IMR-90 (cell line): ENCODE results near the gene ARHGAP21. TPM values are rescaled to one million over a fixed set of nuclear protein-coding genes. Genes with fewer than 3 reads are reported as not detected.

ENCODE experiments used
- ATAC-seq: fragments of 200-7000 bp; cut with Tn5 transposase; 2 replicates; pipeline ENCODE4 v1.9.1; 2020; ENCODE audit warnings: low read depth, mild to moderate bottlenecking, moderate library complexity
- BruUV-seq: library from RNA; stranded (reverse); fragments of 400-500 nt; replicated peaks from 2 replicates; lab custom pipeline; 2021; lab: Mats Ljungman, UMichigan
- CTCF ChIA-PET: fragments of 300-600 bp; formaldehyde crosslinking; extraction: SDS; loops from one replicate; lab custom pipeline; 2021; ENCODE audit warnings: antibody characterized with exemption; lab: Yijun Ruan, JAX
- POLR2A ChIA-PET: fragments of 300-600 bp; sonication (Branson Sonifier 250); formaldehyde crosslinking; loops from one replicate; lab custom pipeline; 2022; ENCODE audit warnings: antibody characterized with exemption; ENCODE audit not compliant: unreplicated experiment; lab: Charles Lee
- DNase-seq: peaks from one replicate; pipeline ENCODE4 v3.0.0; 2013
- H2AFZ ChIP-seq: replicated peaks from 2 replicates; pipeline ENCODE3; 2013; ENCODE audit warnings: low read length, mild to moderate bottlenecking; ENCODE audit not compliant: poor library complexity
- H2AK5ac ChIP-seq: 2 replicates; pipeline ENCODE4 v1.6.1; 2013; ENCODE audit warnings: low read depth, low read length, inconsistent platforms
- H2AK9ac ChIP-seq: replicated peaks from 2 replicates; pipeline ENCODE3; 2013; ENCODE audit warnings: mild to moderate bottlenecking, low read depth, low read length, moderate library complexity; ENCODE audit not compliant: poor library complexity
- H2BK120ac ChIP-seq: 2 replicates; pipeline ENCODE4 v1.6.1; 2013; ENCODE audit warnings: low read depth, low read length, inconsistent platforms
- H2BK15ac ChIP-seq: 3 replicates; pipeline ENCODE4 v1.6.1; 2013; ENCODE audit warnings: low read depth, low read length, inconsistent platforms
- H2BK20ac ChIP-seq: 2 replicates; pipeline ENCODE4 v1.6.1; 2013; ENCODE audit warnings: low read depth, mild to moderate bottlenecking, inconsistent platforms, low read length, moderate library complexity
- H2BK5ac ChIP-seq: 2 replicates; pipeline ENCODE4 v1.6.1; 2013; ENCODE audit warnings: mild to moderate bottlenecking, low read depth, low read length, inconsistent platforms; ENCODE audit not compliant: poor library complexity, severe bottlenecking
- H3K14ac ChIP-seq: replicated peaks from 2 replicates; pipeline ENCODE4 v1.6.1; 2013; ENCODE audit warnings: low read depth, low read length, inconsistent platforms
- H3K18ac ChIP-seq: 2 replicates; pipeline ENCODE4 v1.6.1; 2013; ENCODE audit warnings: low read depth, low read length, control low read depth
- H3K23ac ChIP-seq: 2 replicates; pipeline ENCODE4 v1.6.1; 2013; ENCODE audit warnings: low read depth, low read length, inconsistent platforms
- H3K27ac ChIP-seq: 2 replicates; pipeline ENCODE4 v1.5.1; 2013; ENCODE audit warnings: mild to moderate bottlenecking, control low read depth, low read length; ENCODE audit not compliant: insufficient read depth
- H3K27me3 ChIP-seq: 2 replicates; pipeline ENCODE4 v1.6.1; 2013; ENCODE audit warnings: low read length; ENCODE audit not compliant: control insufficient read depth, insufficient read depth
- H3K36me3 ChIP-seq: 2 replicates; pipeline ENCODE4 v1.6.1; 2013; ENCODE audit warnings: low read length, mixed read lengths; ENCODE audit not compliant: control insufficient read depth, insufficient read depth
- H3K4ac ChIP-seq: 2 replicates; pipeline ENCODE4 v1.6.1; 2013; ENCODE audit warnings: low read depth, low read length, inconsistent platforms
- H3K4me1 ChIP-seq: 2 replicates; pipeline ENCODE4 v1.6.1; 2013; ENCODE audit warnings: low read length, mixed read lengths; ENCODE audit not compliant: control insufficient read depth, insufficient read depth
- H3K4me2 ChIP-seq: 2 replicates; pipeline ENCODE4 v1.6.1; 2013; ENCODE audit warnings: low read depth, mild to moderate bottlenecking, control low read depth, low read length, moderate library complexity
- H3K4me3 ChIP-seq: 2 replicates; pipeline ENCODE4 v1.5.1; 2013; ENCODE audit warnings: low read depth, mild to moderate bottlenecking, control low read depth, low read length, moderate library complexity; ENCODE audit not compliant: insufficient read depth
- H3K56ac ChIP-seq: 2 replicates; pipeline ENCODE4 v1.6.1; 2013; ENCODE audit warnings: low read length, inconsistent platforms; ENCODE audit not compliant: insufficient read depth; ENCODE audit errors: extremely low read depth
- H3K79me1 ChIP-seq, 2 experiments: 2 replicates each; pipeline ENCODE4 v1.6.1; 2013; ENCODE audit warnings: low read length in 2 of 2, inconsistent platforms in 1 of 2, low read depth in 1 of 2
- H3K9ac ChIP-seq: 2 replicates; pipeline ENCODE4 v1.6.1; 2013; ENCODE audit warnings: low read depth, low read length, control low read depth
- H3K9me1 ChIP-seq: 2 replicates; pipeline ENCODE4 v1.6.1; 2013; ENCODE audit warnings: low read length, inconsistent platforms; ENCODE audit not compliant: insufficient read depth
- H3K9me3 ChIP-seq: 2 replicates; pipeline ENCODE4 v1.6.1; 2013; ENCODE audit warnings: low read length; ENCODE audit not compliant: control insufficient read depth, insufficient read depth
- H4K20me1 ChIP-seq: 2 replicates; pipeline ENCODE4 v1.6.1; 2013; ENCODE audit warnings: low read length, inconsistent platforms; ENCODE audit not compliant: insufficient read depth
- H4K5ac ChIP-seq: 2 replicates; pipeline ENCODE4 v1.6.1; 2013; ENCODE audit warnings: mild to moderate bottlenecking, low read depth, low read length, control low read depth
- H4K8ac ChIP-seq, 2 experiments: 2 replicates each; pipeline ENCODE4 v1.6.1; 2013; ENCODE audit warnings: low read depth in 2 of 2, low read length in 2 of 2, control low read depth in 1 of 2, inconsistent platforms in 1 of 2
- H4K91ac ChIP-seq: 2 replicates; pipeline ENCODE4 v1.6.1; 2013; ENCODE audit warnings: low read depth, low read length, inconsistent platforms; ENCODE audit not compliant: insufficient read depth
- BHLHE40 ChIP-seq: fragments of 150-350 bp; IDR thresholded peaks from 2 replicates; pipeline ENCODE4 v1.6.1; 2016; ENCODE audit warnings: mild to moderate bottlenecking, low read depth, low read length
- CEBPB ChIP-seq: IDR thresholded peaks from 2 replicates; pipeline ENCODE4 v1.6.1; 2012; ENCODE audit warnings: low read depth, low read length, improper control_type of control experiment
- CHD1 ChIP-seq: IDR thresholded peaks from 2 replicates; pipeline ENCODE4 v1.6.1; 2012; ENCODE audit warnings: low read depth, low read length, improper control_type of control experiment
- FOS ChIP-seq: fragments of 150-350 bp; IDR thresholded peaks from 2 replicates; pipeline ENCODE4 v1.6.1; 2016; ENCODE audit warnings: low read depth, low read length
- MAFK ChIP-seq: IDR thresholded peaks from 2 replicates; pipeline ENCODE4 v1.6.1; 2012; ENCODE audit warnings: low read depth, low read length, improper control_type of control experiment
- MAZ ChIP-seq: IDR thresholded peaks from 2 replicates; pipeline ENCODE4 v1.6.1; 2012; ENCODE audit warnings: low read depth, mild to moderate bottlenecking, low read length, improper control_type of control experiment, moderate library complexity, borderline replicate concordance
- MXI1 ChIP-seq: IDR thresholded peaks from 2 replicates; pipeline ENCODE4 v1.6.1; 2012; ENCODE audit warnings: low read depth, mild to moderate bottlenecking, low read length, moderate library complexity, borderline replicate concordance
- NFE2L2 ChIP-seq: fragments of 150-350 bp; IDR thresholded peaks from 2 replicates; pipeline ENCODE4 v1.6.1; 2016; ENCODE audit warnings: low read depth, mild to moderate bottlenecking, low read length
- POLR2A ChIP-seq: IDR thresholded peaks from 2 replicates; pipeline ENCODE4 v1.6.1; 2012; ENCODE audit warnings: mild to moderate bottlenecking, low read depth, low read length
- RAD21 ChIP-seq: IDR thresholded peaks from 2 replicates; pipeline ENCODE4 v1.6.1; 2012; ENCODE audit warnings: low read length, improper control_type of control experiment
- RCOR1 ChIP-seq: IDR thresholded peaks from 2 replicates; pipeline ENCODE4 v1.6.1; 2012; ENCODE audit warnings: mild to moderate bottlenecking, low read length, improper control_type of control experiment; ENCODE audit not compliant: insufficient replicate concordance
- RFX5 ChIP-seq: IDR thresholded peaks from 2 replicates; pipeline ENCODE4 v1.8.0; 2012; ENCODE audit warnings: low read depth, mild to moderate bottlenecking, low read length, moderate library complexity
- SMC3 ChIP-seq: fragments of 150-350 bp; IDR thresholded peaks from 2 replicates; pipeline ENCODE4 v1.6.1; 2016; ENCODE audit warnings: low read depth, mild to moderate bottlenecking, antibody characterized with exemption, low read length, moderate library complexity
- WGBS, 2 experiments: methylation state at CpG; one replicate each; pipeline versions ENCODE4 v1.1.5 to v1.1.7; 2013; ENCODE audit warnings: missing lambda C conversion rate in 2 of 2; ENCODE audit not compliant: insufficient read length in 1 of 2; ENCODE audit errors: extremely low coverage in 2 of 2; 5-methylcytosine and 5-hydroxymethylcytosine counted together
- dilution Hi-C: fragments of 300-500 bp; cut with HindIII; formaldehyde crosslinking; loops from one replicate; pipeline ENCODE4 v1.14.3; 2018; ENCODE audit warnings: low sequenced_read_pairs; ENCODE audit not compliant: unreplicated experiment
- in situ Hi-C: fragments of 300-500 bp; cut with MboI; formaldehyde crosslinking; loops from 3 replicates; pipeline ENCODE4 v1.14.3; 2019; ENCODE audit warnings: low sequenced_read_pairs, inconsistent platforms, mixed read lengths
- intact Hi-C: fragments of 100-400 bp; cut with micrococcal nuclease; formaldehyde crosslinking; loops from 2 replicates; pipeline ENCODE4 v1.10.0; 2022
- polyA plus RNA-seq, 3 experiments: library from polyadenylated mRNA; depleted of rRNA; stranded (reverse); fragments of >200 nt; gene quantifications; 2 replicates each; pipeline ENCODE4 v1.2.3, GENCODE V29; 2012; ENCODE audit warnings: low replicate concordance in 1 of 3
- total RNA-seq: library from RNA; depleted of rRNA; stranded (reverse); fragments of >200 nt; gene quantifications from 2 replicates; pipeline ENCODE4 v1.2.3, GENCODE V29; 2012
- TF ChIP-seq, protein P1 (sequence below): conservative IDR thresholded peaks from 2 replicates; pipeline ENCODE4 v1.5.1; 2012; ENCODE audit warnings: mild to moderate bottlenecking, low read depth, low read length, improper control_type of control experiment
- TF ChIP-seq, protein P2 (sequence below): fragments of 150-350 bp; IDR thresholded peaks from 2 replicates; pipeline ENCODE4 v1.6.1; 2016; ENCODE audit warnings: low read depth, mild to moderate bottlenecking, low read length, moderate library complexity, borderline replicate concordance
- TF ChIP-seq, protein P3 (sequence below): fragments of 150-350 bp; IDR thresholded peaks from 2 replicates; pipeline ENCODE4 v1.6.1; 2017; ENCODE audit warnings: mild to moderate bottlenecking, antibody characterized with exemption, low read length, low read depth

ARHGAP21 gene
- total and polyA plus RNA-seq, 2 of the 4 experiments (the other 2 are of a cell fraction), result 43.3 to 94.3 TPM

- ChIA-PET POLR2A (no interaction called here), CTCF (interaction anchor here (0.6 to 4.7 kb wide), 10 partner anchors 10 to 462 kb away, joined by 3 to 17 read pairs (median 4); no protein-coding TSS in a partner anchor)
- H4K8ac ChIP-seq, result no peak overlapping the region
- H3K9me1 ChIP-seq, result peaks cover 2% of the 10 kb centered on the region; the same call in 1 of the 2 replicates
- H3K79me1 ChIP-seq, result peaks cover 17 to 41% of the 10 kb centered on the region in 2 experiments
- no peak overlapping the region for H2AK9ac ChIP-seq
- intact Hi-C loops (no loop called here), in situ Hi-C loops (no loop called here), dilution Hi-C loops (no loop called here)
- H2BK15ac ChIP-seq, result no peak overlapping the region
- no peak overlapping the region for H2AK5ac ChIP-seq
- BruUV-seq, result no TSS peak
- 100% methylated on average over 2 of the region's 5 CpGs; no CpG with 5 or more reads in 1 of the 2 experiments for WGBS, 2 experiments
- no peak overlapping the region for H3K4me3 ChIP-seq
- H3K27ac ChIP-seq, result no peak overlapping the region
- H3K9ac ChIP-seq, result no peak overlapping the region
- peaks cover 16% of the 10 kb centered on the region for H3K36me3 ChIP-seq
- H3K18ac ChIP-seq, result no peak overlapping the region
- DNase-seq (no peak), ATAC-seq (no peak)
- TF ChIP-seq CEBPB (no peak), RAD21 (no peak), RCOR1 (no peak), FOS (no peak), MAZ (no peak), RFX5 (no peak), POLR2A (no peak), SMC3 (no peak), BHLHE40 (no peak), MAFK (no peak), CHD1 (no peak), NFE2L2 (no peak), MXI1 (no peak)
- TF ChIP-seq, protein P1, sequence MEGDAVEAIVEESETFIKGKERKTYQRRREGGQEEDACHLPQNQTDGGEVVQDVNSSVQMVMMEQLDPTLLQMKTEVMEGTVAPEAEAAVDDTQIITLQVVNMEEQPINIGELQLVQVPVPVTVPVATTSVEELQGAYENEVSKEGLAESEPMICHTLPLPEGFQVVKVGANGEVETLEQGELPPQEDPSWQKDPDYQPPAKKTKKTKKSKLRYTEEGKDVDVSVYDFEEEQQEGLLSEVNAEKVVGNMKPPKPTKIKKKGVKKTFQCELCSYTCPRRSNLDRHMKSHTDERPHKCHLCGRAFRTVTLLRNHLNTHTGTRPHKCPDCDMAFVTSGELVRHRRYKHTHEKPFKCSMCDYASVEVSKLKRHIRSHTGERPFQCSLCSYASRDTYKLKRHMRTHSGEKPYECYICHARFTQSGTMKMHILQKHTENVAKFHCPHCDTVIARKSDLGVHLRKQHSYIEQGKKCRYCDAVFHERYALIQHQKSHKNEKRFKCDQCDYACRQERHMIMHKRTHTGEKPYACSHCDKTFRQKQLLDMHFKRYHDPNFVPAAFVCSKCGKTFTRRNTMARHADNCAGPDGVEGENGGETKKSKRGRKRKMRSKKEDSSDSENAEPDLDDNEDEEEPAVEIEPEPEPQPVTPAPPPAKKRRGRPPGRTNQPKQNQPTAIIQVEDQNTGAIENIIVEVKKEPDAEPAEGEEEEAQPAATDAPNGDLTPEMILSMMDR, result no peak
- TF ChIP-seq, protein P2, sequence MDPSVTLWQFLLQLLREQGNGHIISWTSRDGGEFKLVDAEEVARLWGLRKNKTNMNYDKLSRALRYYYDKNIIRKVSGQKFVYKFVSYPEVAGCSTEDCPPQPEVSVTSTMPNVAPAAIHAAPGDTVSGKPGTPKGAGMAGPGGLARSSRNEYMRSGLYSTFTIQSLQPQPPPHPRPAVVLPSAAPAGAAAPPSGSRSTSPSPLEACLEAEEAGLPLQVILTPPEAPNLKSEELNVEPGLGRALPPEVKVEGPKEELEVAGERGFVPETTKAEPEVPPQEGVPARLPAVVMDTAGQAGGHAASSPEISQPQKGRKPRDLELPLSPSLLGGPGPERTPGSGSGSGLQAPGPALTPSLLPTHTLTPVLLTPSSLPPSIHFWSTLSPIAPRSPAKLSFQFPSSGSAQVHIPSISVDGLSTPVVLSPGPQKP, result no peak
- TF ChIP-seq, protein P3, sequence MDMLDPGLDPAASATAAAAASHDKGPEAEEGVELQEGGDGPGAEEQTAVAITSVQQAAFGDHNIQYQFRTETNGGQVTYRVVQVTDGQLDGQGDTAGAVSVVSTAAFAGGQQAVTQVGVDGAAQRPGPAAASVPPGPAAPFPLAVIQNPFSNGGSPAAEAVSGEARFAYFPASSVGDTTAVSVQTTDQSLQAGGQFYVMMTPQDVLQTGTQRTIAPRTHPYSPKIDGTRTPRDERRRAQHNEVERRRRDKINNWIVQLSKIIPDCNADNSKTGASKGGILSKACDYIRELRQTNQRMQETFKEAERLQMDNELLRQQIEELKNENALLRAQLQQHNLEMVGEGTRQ, result no peak
- H3K4ac ChIP-seq, result no peak overlapping the region
- no peak overlapping the region for H3K4me2 ChIP-seq
- peaks cover 6% of the 10 kb centered on the region; the same call in 1 of the 2 replicates for H3K4me1 ChIP-seq
- no peak overlapping the region for H3K23ac ChIP-seq
- peaks cover 7% of the 10 kb centered on the region; the same call in 1 of the 2 replicates for H4K20me1 ChIP-seq
- H2AFZ ChIP-seq, result no peak overlapping the region
- H2BK5ac ChIP-seq, result no peak overlapping the region
- no peak overlapping the region for H3K14ac ChIP-seq
- H2BK120ac ChIP-seq, result no peak overlapping the region
- no peaks in the 10 kb centered on the region for H3K27me3 ChIP-seq
- no peak overlapping the region for H3K56ac ChIP-seq
- H3K9me3 ChIP-seq, result no peaks in the 10 kb centered on the region
- H2BK20ac ChIP-seq, result no peak overlapping the region
- H4K91ac ChIP-seq, result no peak overlapping the region
- no peak overlapping the region for H4K5ac ChIP-seq
These were observed 105.3 kb downstream of the ARHGAP21 start for GRCh38 chr10:24618401-24618800.
